Liver (tissue), 9 donors: Measurements from ENCODE around the gene OR5H14. TPM values are rescaled to one million over a fixed set of nuclear protein-coding genes. Genes with fewer than 3 reads are reported as not detected.
"Not testable (repeated sequence)": the region's sequence is repeated elsewhere in the genome, so short reads cannot be mapped to it uniquely, and the experiment has no call there.

Experiments
- DNase-seq: peaks from one replicate; pipeline ENCODE4 v3.0.0-alpha.2; 2017; ENCODE audit warnings: low spot score
- H3K27ac ChIP-seq, 2 donors: one replicate each; pipeline ENCODE4 v1.7.0; 2013; ENCODE audit warnings: inconsistent platforms in 2 of 2, low read length in 2 of 2, control low read depth in 1 of 2, low read depth in 1 of 2, mild to moderate bottlenecking in 1 of 2
- H3K27me3 ChIP-seq, 4 donors: one replicate each; pipeline versions ENCODE4 v1.6.1 to v1.7.0; 2013; ENCODE audit warnings: low read length in 3 of 4, inconsistent platforms in 1 of 4, mild to moderate bottlenecking in 1 of 4, moderate library complexity in 1 of 4; ENCODE audit not compliant: control insufficient read depth in 4 of 4, insufficient read depth in 4 of 4
- H3K36me3 ChIP-seq, 4 donors: one replicate each; pipeline versions ENCODE4 v1.6.1 to v1.7.0; 2013; ENCODE audit warnings: low read length in 3 of 4, mild to moderate bottlenecking in 3 of 4, low read depth in 1 of 4, moderate library complexity in 1 of 4; ENCODE audit not compliant: control insufficient read depth in 4 of 4, insufficient read depth in 3 of 4
- H3K4me1 ChIP-seq, 4 donors: one replicate each; pipeline versions ENCODE4 v1.6.1 to v1.7.0; 2013; ENCODE audit warnings: low read length in 3 of 4, mild to moderate bottlenecking in 3 of 4, moderate library complexity in 1 of 4; ENCODE audit not compliant: control insufficient read depth in 4 of 4, insufficient read depth in 4 of 4
- H3K4me3 ChIP-seq, 3 donors: one replicate each; pipeline versions ENCODE4 v1.6.1 to v1.7.0; 2013; ENCODE audit warnings: low read length in 3 of 3, control low read depth in 1 of 3, low read depth in 1 of 3, mild to moderate bottlenecking in 1 of 3
- H3K9ac ChIP-seq, 2 donors: one replicate each; pipeline ENCODE4 v1.7.0; 2013; ENCODE audit warnings: low read length in 2 of 2, mild to moderate bottlenecking in 2 of 2, moderate library complexity in 2 of 2, control low read depth in 1 of 2, low read depth in 1 of 2
- H3K9me3 ChIP-seq, 4 donors: one replicate each; pipeline versions ENCODE4 v1.6.1 to v1.7.0; 2013; ENCODE audit warnings: low read length in 3 of 4; ENCODE audit not compliant: control insufficient read depth in 4 of 4
- CTCF ChIP-seq: fragments of 150-350 bp; IDR thresholded peaks from 2 replicates; pipeline ENCODE4 v1.5.1; 2017; ENCODE audit warnings: improper control_type of control experiment, low read depth, low read length; ENCODE audit not compliant: missing input control
- EGR1 ChIP-seq, 2 donors: IDR thresholded peaks; 2 replicates each; pipeline ENCODE4 v1.6.1; 2016 to 2018; ENCODE audit warnings: antibody characterized with exemption in 2 of 2, low read depth in 2 of 2
- FOXA1 ChIP-seq: IDR thresholded peaks from 2 replicates; pipeline ENCODE4 v1.6.1; 2016; ENCODE audit warnings: antibody characterized with exemption
- HNF4A ChIP-seq, 2 donors: conservative IDR thresholded peaks; 2 replicates each; pipeline ENCODE4 v1.6.1; 2016; ENCODE audit warnings: antibody characterized with exemption in 2 of 2, mild to moderate bottlenecking in 2 of 2
- RAD21 ChIP-seq, 2 donors: IDR thresholded peaks; 2 replicates each; pipeline ENCODE4 v1.6.1; 2016; ENCODE audit warnings: antibody characterized with exemption in 2 of 2, mild to moderate bottlenecking in 2 of 2
- YY1 ChIP-seq: IDR thresholded peaks from 2 replicates; pipeline ENCODE4 v1.6.1; 2016; ENCODE audit warnings: antibody characterized with exemption, mild to moderate bottlenecking
- ZBTB33 ChIP-seq: IDR thresholded peaks from 2 replicates; pipeline ENCODE4 v1.6.1; 2016; ENCODE audit warnings: antibody characterized with exemption
- WGBS: extraction: QIAGEN DNeasy Blood & Tissue Kit; methylation state at CpG from one replicate; pipeline ENCODE4 v1.1.7; 2013; 5-methylcytosine and 5-hydroxymethylcytosine counted together
- polyA plus RNA-seq, 2 donors: library from polyadenylated mRNA; stranded (reverse) in 1 of 2; unstranded in 1 of 2; fragments of 200-250 nt in 1 of 2; fragments of >200 nt in 1 of 2; fragmentation: Nextera tagmentation in 1 of 2; extraction: Ambion mirVana in 1 of 2; gene quantifications; one replicate each; pipeline versions ENCODE4 v1.2.1 to v1.2.3, GENCODE V29; 2013 to 2015
- total RNA-seq, 2 donors: library from RNA; depleted of rRNA; stranded (reverse); fragments of >200 nt; gene quantifications; one replicate each; pipeline ENCODE4 v1.2.3, GENCODE V29; 2014
- TF ChIP-seq, protein P1 (sequence below): IDR thresholded peaks from 2 replicates; pipeline ENCODE4 v1.6.1; 2016; ENCODE audit warnings: antibody characterized with exemption
- donor health status: healthy.
- donor health status: healthy.
- donor health status: healthy.
- donor health status: healthy.
- donor health status: healthy.

Gene OR5H14
- total and polyA plus RNA-seq, 4 donors, result not detected

DNA sequence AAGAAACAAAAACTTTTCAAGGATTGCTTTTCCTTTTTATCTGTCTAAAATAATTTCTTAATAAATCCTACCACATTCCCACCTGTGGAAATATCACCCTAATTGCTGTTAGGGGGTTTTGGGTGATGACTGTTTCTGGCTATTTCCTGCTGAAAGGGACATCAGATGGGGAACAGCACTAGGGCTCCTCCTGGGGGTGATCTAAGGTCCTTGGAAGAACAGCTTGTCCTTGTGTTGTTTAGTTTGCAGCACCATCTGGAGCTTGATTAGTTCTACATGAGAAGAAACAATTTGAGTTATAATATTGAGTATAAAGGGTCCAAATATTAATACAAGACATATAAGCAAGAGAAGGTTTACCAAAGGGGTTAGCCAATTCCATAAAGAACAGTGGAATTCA, 37.9 kb downstream of the OR5H14 start (continued):
- TF ChIP-seq CTCF (no peak), HNF4A (conservative IDR thresholded peaks at IDR 0.05) (no peak), FOXA1 (no peak), ZBTB33 (no peak), EGR1 (IDR thresholded peaks at IDR 0.05; ENCODE audit: low read depth in 2 of 2) (no peak)

- no peak overlapping the region for H3K27ac ChIP-seq
- WGBS, result 50% methylated on average over 3 of the region's 3 CpGs
- peak; percentile 27 for TF ChIP-seq CTCF
- peak; percentile 44 to 52 for TF ChIP-seq RAD21 (IDR thresholded peaks at IDR 0.05)
- TF ChIP-seq, protein P1, sequence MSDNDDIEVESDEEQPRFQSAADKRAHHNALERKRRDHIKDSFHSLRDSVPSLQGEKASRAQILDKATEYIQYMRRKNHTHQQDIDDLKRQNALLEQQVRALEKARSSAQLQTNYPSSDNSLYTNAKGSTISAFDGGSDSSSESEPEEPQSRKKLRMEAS, result peak; percentile 23
- no peak for TF ChIP-seq YY1
- H3K4me1 ChIP-seq, result no peaks in the 10 kb centered on the region
- H3K9ac ChIP-seq, result no peak overlapping the region
- no peaks in the 10 kb centered on the region for H3K27me3 ChIP-seq
- no peak overlapping the region for H3K4me3 ChIP-seq
- H3K9me3 ChIP-seq, result no peaks in the 10 kb centered on the region
- DNase-seq, result no peak
- no peaks in the 10 kb centered on the region for H3K36me3 ChIP-seq
Measured at GRCh38 chr3:98188545-98188944, 41.3 kb downstream of the OR5H14 start.

DNA sequence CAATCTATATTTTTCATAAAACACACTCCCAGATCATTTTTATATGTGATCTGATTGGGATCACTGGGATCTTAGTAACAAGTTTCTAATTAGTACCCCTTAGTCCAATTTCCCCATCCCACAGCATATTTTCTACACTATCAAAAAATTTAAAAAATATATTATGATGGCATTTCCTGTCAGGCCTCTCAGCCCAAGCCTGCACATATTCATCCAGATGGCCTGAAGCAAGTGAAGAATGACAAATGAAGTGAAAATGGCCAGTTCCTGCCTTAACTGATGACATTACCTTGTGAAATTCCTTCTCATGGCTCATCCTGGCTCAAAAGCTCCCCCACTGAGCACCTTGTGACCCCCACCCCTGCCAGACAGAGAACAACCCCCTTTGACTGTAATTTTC, 43.6 kb downstream of the OR5H14 start:
- H3K9ac ChIP-seq, H3K36me3 ChIP-seq, H3K27me3 ChIP-seq, H3K4me1 ChIP-seq, DNase-seq, H3K4me3 ChIP-seq, H3K27ac ChIP-seq, H3K9me3 ChIP-seq: not testable (repeated sequence)

DNA sequence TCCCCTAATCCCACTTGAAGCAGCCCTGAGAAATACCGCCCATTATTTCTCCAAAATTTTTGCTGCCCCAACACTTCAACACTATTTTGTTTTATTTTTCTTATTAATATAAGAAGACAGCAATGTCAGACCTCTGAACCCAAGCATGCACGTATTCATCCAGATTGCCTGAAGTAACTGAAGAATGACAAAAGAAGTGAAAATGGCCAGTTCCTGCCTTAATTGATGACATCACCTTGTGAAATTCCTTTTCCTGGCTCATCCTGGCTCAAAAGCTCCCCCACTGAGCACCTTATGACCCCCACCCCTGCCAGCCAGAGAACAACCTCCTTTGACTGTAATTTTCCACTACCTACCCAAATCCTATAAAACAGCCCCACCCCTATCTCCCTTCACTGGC, 49.0 kb downstream of the OR5H14 start:
- not testable (repeated sequence) for H3K4me1 ChIP-seq, H3K27ac ChIP-seq, H3K27me3 ChIP-seq, H3K36me3 ChIP-seq, H3K9ac ChIP-seq, H3K4me3 ChIP-seq, DNase-seq, H3K9me3 ChIP-seq
- 74% methylated on average over 2 of the region's 2 CpGs for WGBS
